Panc1 (cell line): ENCODE data around the gene FGFR4.

Experiments used
- POLR2AphosphoS5 ChIP-seq: IDR thresholded peaks from 2 replicates; pipeline ENCODE4 v1.6.1; 2012; ENCODE audit warnings: mild to moderate bottlenecking, low read depth, low read length, moderate library complexity
- TF ChIP-seq, protein P1 (sequence below): fragments of 450-650 bp; IDR thresholded peaks from 2 replicates; pipeline ENCODE4 v1.5.1; 2017; ENCODE audit warnings: mild to moderate bottlenecking
- TF ChIP-seq, protein P2 (sequence below), 2 experiments: IDR thresholded peaks; 2 replicates each; pipeline ENCODE4 v1.6.1; 2011 to 2012; ENCODE audit warnings: low read depth in 2 of 2, control low read depth in 1 of 2, low read length in 1 of 2, mild to moderate bottlenecking in 1 of 2, moderate library complexity in 1 of 2; ENCODE audit not compliant: insufficient read depth in 1 of 2

DNA sequence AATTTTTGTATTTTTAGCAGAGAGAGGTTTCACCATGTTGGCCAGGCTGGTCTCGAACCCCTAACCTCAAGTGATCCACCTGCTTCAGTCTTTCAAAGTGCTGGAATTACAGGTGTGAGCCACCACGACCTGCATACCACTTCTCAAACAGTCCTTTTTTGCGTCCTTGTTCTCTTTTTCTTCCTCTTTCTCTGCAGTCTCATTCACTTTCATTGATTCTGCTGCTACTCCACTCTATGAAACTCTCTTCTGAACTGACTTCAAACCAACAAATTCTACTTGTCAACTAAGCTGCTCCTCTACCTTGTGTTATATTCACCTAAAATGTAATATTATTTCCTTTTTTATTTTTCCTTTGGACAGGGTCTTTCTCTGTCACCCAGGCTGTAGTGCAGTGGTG, 54.8 kb downstream of the FGFR4 start:
- TF ChIP-seq, protein P1, sequence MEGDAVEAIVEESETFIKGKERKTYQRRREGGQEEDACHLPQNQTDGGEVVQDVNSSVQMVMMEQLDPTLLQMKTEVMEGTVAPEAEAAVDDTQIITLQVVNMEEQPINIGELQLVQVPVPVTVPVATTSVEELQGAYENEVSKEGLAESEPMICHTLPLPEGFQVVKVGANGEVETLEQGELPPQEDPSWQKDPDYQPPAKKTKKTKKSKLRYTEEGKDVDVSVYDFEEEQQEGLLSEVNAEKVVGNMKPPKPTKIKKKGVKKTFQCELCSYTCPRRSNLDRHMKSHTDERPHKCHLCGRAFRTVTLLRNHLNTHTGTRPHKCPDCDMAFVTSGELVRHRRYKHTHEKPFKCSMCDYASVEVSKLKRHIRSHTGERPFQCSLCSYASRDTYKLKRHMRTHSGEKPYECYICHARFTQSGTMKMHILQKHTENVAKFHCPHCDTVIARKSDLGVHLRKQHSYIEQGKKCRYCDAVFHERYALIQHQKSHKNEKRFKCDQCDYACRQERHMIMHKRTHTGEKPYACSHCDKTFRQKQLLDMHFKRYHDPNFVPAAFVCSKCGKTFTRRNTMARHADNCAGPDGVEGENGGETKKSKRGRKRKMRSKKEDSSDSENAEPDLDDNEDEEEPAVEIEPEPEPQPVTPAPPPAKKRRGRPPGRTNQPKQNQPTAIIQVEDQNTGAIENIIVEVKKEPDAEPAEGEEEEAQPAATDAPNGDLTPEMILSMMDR: no peak
- TF ChIP-seq POLR2AphosphoS5: no peak
- TF ChIP-seq, protein P2, sequence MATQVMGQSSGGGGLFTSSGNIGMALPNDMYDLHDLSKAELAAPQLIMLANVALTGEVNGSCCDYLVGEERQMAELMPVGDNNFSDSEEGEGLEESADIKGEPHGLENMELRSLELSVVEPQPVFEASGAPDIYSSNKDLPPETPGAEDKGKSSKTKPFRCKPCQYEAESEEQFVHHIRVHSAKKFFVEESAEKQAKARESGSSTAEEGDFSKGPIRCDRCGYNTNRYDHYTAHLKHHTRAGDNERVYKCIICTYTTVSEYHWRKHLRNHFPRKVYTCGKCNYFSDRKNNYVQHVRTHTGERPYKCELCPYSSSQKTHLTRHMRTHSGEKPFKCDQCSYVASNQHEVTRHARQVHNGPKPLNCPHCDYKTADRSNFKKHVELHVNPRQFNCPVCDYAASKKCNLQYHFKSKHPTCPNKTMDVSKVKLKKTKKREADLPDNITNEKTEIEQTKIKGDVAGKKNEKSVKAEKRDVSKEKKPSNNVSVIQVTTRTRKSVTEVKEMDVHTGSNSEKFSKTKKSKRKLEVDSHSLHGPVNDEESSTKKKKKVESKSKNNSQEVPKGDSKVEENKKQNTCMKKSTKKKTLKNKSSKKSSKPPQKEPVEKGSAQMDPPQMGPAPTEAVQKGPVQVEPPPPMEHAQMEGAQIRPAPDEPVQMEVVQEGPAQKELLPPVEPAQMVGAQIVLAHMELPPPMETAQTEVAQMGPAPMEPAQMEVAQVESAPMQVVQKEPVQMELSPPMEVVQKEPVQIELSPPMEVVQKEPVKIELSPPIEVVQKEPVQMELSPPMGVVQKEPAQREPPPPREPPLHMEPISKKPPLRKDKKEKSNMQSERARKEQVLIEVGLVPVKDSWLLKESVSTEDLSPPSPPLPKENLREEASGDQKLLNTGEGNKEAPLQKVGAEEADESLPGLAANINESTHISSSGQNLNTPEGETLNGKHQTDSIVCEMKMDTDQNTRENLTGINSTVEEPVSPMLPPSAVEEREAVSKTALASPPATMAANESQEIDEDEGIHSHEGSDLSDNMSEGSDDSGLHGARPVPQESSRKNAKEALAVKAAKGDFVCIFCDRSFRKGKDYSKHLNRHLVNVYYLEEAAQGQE (IDR thresholded peaks at IDR 0.05; ENCODE audit: insufficient read depth in 1 of 2, low read depth in 2 of 2, low read length in 1 of 2): no peak
